Endothelial cell of umbilical vein (primary cell): Measurements from ENCODE around the gene GUCA2A. TPM values are rescaled to one million over a fixed set of nuclear protein-coding genes. Genes with fewer than 3 reads are reported as not detected.

Experiments used
- BruUV-seq: library from RNA; stranded (reverse); fragments of 400-500 nt; replicated peaks from 2 replicates; lab custom pipeline; 2021; lab: Mats Ljungman, UMichigan
- CTCF ChIA-PET: fragments of 300-600, 350-600 bp; sonication (Branson Sonifier 250); formaldehyde crosslinking; loops from one replicate; lab custom pipeline; 2021; ENCODE audit warnings: antibody characterized with exemption, inconsistent platforms; lab: Charles Lee
- POLR2A ChIA-PET: fragments of 300-600, 350-600 bp; sonication (Branson Sonifier 250); formaldehyde crosslinking; loops from one replicate; lab custom pipeline; 2021; ENCODE audit warnings: antibody characterized with exemption, inconsistent platforms; lab: Charles Lee
- DNase-seq: peaks from one replicate; pipeline ENCODE4 v3.0.0-alpha.2; 2011; ENCODE audit warnings: low read depth, low spot score
- FAIRE-seq: peaks from 2 replicates; lab custom pipeline; 2011; peaks lifted over from hg19 to GRCh38; lab: Jason Lieb, UNC
- H2AFZ ChIP-seq: 2 replicates; pipeline ENCODE4 v1.6.0; 2012; ENCODE audit warnings: low read depth, low read length, control low read depth, inconsistent platforms
- H3K27ac ChIP-seq: 2 replicates; pipeline ENCODE4 v1.5.1; 2011; ENCODE audit warnings: low read depth, mild to moderate bottlenecking, control low read depth, low read length, moderate library complexity; ENCODE audit not compliant: insufficient read depth
- H3K27me3 ChIP-seq, 2 experiments: 2 replicates each; pipeline versions ENCODE4 v1.6.0 to v1.6.1; 2011; ENCODE audit warnings: low read length in 2 of 2, mixed read lengths in 1 of 2; ENCODE audit not compliant: control insufficient read depth in 2 of 2, insufficient read depth in 2 of 2
- H3K36me3 ChIP-seq, 2 experiments: 2 replicates in 1 of 2; 3 replicates in 1 of 2; pipeline ENCODE4 v1.5.1; 2011; ENCODE audit warnings: low read length in 2 of 2, mild to moderate bottlenecking in 1 of 2, moderate library complexity in 1 of 2; ENCODE audit not compliant: control insufficient read depth in 2 of 2, insufficient read depth in 2 of 2; ENCODE audit errors: extremely low read depth in 1 of 2
- H3K4me1 ChIP-seq: 3 replicates; pipeline ENCODE4 v1.5.1; 2011; ENCODE audit warnings: mild to moderate bottlenecking, low read length; ENCODE audit not compliant: control insufficient read depth, insufficient read depth; ENCODE audit errors: extremely low read depth
- H3K4me2 ChIP-seq: 2 replicates; pipeline ENCODE4 v1.6.1; 2011; ENCODE audit warnings: low read length, control low read depth, mixed read lengths; ENCODE audit not compliant: insufficient read depth
- H3K4me3 ChIP-seq, 3 experiments: fragments of 200-600 bp in 1 of 3; sonication (generic), shearing (Covaris generic) in 1 of 3; replicated peaks in 1 of 3; 2 replicates each; pipeline ENCODE4 v1.5.1; 2011 to 2016; ENCODE audit warnings: control low read depth in 3 of 3, low read length in 3 of 3, mild to moderate bottlenecking in 2 of 3, inconsistent platforms in 1 of 3, low read depth in 1 of 3, moderate library complexity in 1 of 3; ENCODE audit not compliant: insufficient read depth in 1 of 3
- H3K79me2 ChIP-seq: 2 replicates; pipeline ENCODE4 v1.6.0; 2012; ENCODE audit warnings: low read length, inconsistent platforms; ENCODE audit not compliant: control insufficient read depth, insufficient read depth
- H3K9ac ChIP-seq: replicated peaks from 2 replicates; pipeline ENCODE3; 2011; ENCODE audit warnings: low read length, control low read depth; ENCODE audit not compliant: insufficient read depth; ENCODE audit errors: extremely low read depth
- H3K9me1 ChIP-seq: replicated peaks from 3 replicates; pipeline ENCODE4 v1.6.0; 2011; ENCODE audit warnings: mild to moderate bottlenecking, low read length; ENCODE audit not compliant: control insufficient read depth, insufficient read depth; ENCODE audit errors: extremely low read depth
- H3K9me3 ChIP-seq: replicated peaks from 2 replicates; pipeline ENCODE4 v1.5.1; 2012; ENCODE audit warnings: low read length, inconsistent platforms; ENCODE audit not compliant: control insufficient read depth, insufficient read depth
- H4K20me1 ChIP-seq: replicated peaks from 2 replicates; pipeline ENCODE3; 2011; ENCODE audit warnings: mild to moderate bottlenecking, low read length; ENCODE audit not compliant: control insufficient read depth, insufficient read depth; ENCODE audit errors: extremely low read depth
- CTCF ChIP-seq, 2 donors: IDR thresholded peaks; 1 replicate in 1 of 2; 2 replicates in 1 of 2; pipeline ENCODE4 v1.5.1; 2011; ENCODE audit warnings: low read length in 2 of 2, mild to moderate bottlenecking in 2 of 2, moderate library complexity in 2 of 2, control low read depth in 1 of 2, inconsistent platforms in 1 of 2, low read depth in 1 of 2; ENCODE audit not compliant: insufficient read depth in 1 of 2; ENCODE audit errors: extremely low read depth in 1 of 2
- EZH2 ChIP-seq: IDR thresholded peaks from 2 replicates; pipeline ENCODE4 v1.6.1; 2012; ENCODE audit warnings: borderline replicate concordance, low read depth, mild to moderate bottlenecking, moderate library complexity, low read length, inconsistent platforms; ENCODE audit not compliant: severe bottlenecking
- FOS ChIP-seq: IDR thresholded peaks from 2 replicates; pipeline ENCODE4 v1.6.1; 2011; ENCODE audit warnings: mild to moderate bottlenecking, low read length, moderate library complexity, borderline replicate concordance; ENCODE audit not compliant: insufficient read depth
- GATA2 ChIP-seq: IDR thresholded peaks from 2 replicates; pipeline ENCODE4 v1.7.0; 2011; ENCODE audit warnings: low read depth, mild to moderate bottlenecking, moderate library complexity, mixed read lengths, low read length; ENCODE audit not compliant: insufficient read length, insufficient read depth
- JUN ChIP-seq: IDR thresholded peaks from 2 replicates; pipeline ENCODE4 v1.6.1; 2011; ENCODE audit warnings: borderline replicate concordance, low read depth; ENCODE audit not compliant: insufficient read length, insufficient read depth
- MAX ChIP-seq: IDR thresholded peaks from 2 replicates; pipeline ENCODE4 v1.6.1; 2011; ENCODE audit not compliant: insufficient read depth, insufficient read length
- MYC ChIP-seq: IDR thresholded peaks from one replicate; pipeline ENCODE4 v1.6.1; 2011; ENCODE audit warnings: mild to moderate bottlenecking, low read depth, low read length
- POLR2A ChIP-seq: IDR thresholded peaks from 2 replicates; pipeline ENCODE4 v1.6.1; 2012; ENCODE audit warnings: low read depth, mild to moderate bottlenecking, control low read depth, low read length
- POLR2AphosphoS5 ChIP-seq: IDR thresholded peaks from 2 replicates; pipeline ENCODE4 v1.6.1; 2012; ENCODE audit warnings: low read depth, mild to moderate bottlenecking, control low read depth, low read length, moderate library complexity; ENCODE audit not compliant: insufficient read depth
- dilution Hi-C: fragments of 300-500 bp; cut with MboI; formaldehyde crosslinking; loops from one replicate; pipeline ENCODE4 v1.15.0; 2019; ENCODE audit warnings: low sequenced_read_pairs; ENCODE audit not compliant: extremely low pct_ligation_motif_present
- intact Hi-C: fragments of 100-400 bp; cut with micrococcal nuclease; formaldehyde crosslinking; loops from one replicate; pipeline ENCODE4 v1.10.0; 2022
- polyA plus RNA-seq, 4 experiments: library from polyadenylated mRNA; depleted of rRNA in 3 of 4; stranded (reverse) in 3 of 4; unstranded in 1 of 4; fragments of >200 nt; gene quantifications; 2 replicates each; pipeline versions ENCODE4 v1.2.1 to v1.2.3, GENCODE V29; 2011 to 2012; ENCODE audit warnings: missing spikeins in 1 of 4
- total RNA-seq: library from RNA; stranded (reverse); gene quantifications from 2 replicates; pipeline ENCODE4 v1.2.3, GENCODE V29; 2021

GUCA2A gene
- total and polyA plus RNA-seq, 2 donors (not counting 3 experiments of a cell fraction or from before 2014, with no cell fraction given): not detected

GRCh38 chr1:42133809-42134526, 30.6 kb downstream of the GUCA2A start:
- H3K79me2 ChIP-seq: no peaks in the 10 kb centered on the region
- no peaks in the 10 kb centered on the region for H3K9me1 ChIP-seq
- dilution Hi-C loops: no loop called here
- no peak overlapping the region for H2AFZ ChIP-seq
- no peak overlapping the region for H3K4me3 ChIP-seq
- DNase-seq (no peak), FAIRE-seq (no peak)
- no peak overlapping the region for H3K9ac ChIP-seq
- peaks cover 0 to 5% of the 10 kb centered on the region in 2 experiments for H3K27me3 ChIP-seq
- TF ChIP-seq MAX (no peak), GATA2 (no peak), JUN (no peak), CTCF (IDR thresholded peaks at IDR 0.05; ENCODE audit: extremely low read depth in 1 of 2, insufficient read depth in 1 of 2, low read depth in 1 of 2, low read length in 2 of 2) (no peak), POLR2AphosphoS5 (no peak), POLR2A (no peak), MYC (no peak), EZH2 (no peak), FOS (no peak)
- H3K4me2 ChIP-seq: no peak overlapping the region
- ChIA-PET CTCF (interaction anchor here (1.0 to 1.8 kb wide), 4 partner anchors 8 to 40 kb away, joined by 3 to 7 read pairs (median 4); no protein-coding TSS in a partner anchor), POLR2A (no interaction called here)
- no peaks in the 10 kb centered on the region for H3K9me3 ChIP-seq
- no peaks in the 10 kb centered on the region for H4K20me1 ChIP-seq
- no peaks in the 10 kb centered on the region for H3K4me1 ChIP-seq
- no peak overlapping the region for H3K27ac ChIP-seq
- BruUV-seq: no TSS peak
- H3K36me3 ChIP-seq: no peaks in the 10 kb centered on the region
- intact Hi-C loops: no loop called here
